ENCODE data around the gene DNAJC11. TPM values are rescaled to one million over a fixed set of nuclear protein-coding genes. Genes with fewer than 3 reads are reported as not detected.

DNAJC11 gene, protein sequence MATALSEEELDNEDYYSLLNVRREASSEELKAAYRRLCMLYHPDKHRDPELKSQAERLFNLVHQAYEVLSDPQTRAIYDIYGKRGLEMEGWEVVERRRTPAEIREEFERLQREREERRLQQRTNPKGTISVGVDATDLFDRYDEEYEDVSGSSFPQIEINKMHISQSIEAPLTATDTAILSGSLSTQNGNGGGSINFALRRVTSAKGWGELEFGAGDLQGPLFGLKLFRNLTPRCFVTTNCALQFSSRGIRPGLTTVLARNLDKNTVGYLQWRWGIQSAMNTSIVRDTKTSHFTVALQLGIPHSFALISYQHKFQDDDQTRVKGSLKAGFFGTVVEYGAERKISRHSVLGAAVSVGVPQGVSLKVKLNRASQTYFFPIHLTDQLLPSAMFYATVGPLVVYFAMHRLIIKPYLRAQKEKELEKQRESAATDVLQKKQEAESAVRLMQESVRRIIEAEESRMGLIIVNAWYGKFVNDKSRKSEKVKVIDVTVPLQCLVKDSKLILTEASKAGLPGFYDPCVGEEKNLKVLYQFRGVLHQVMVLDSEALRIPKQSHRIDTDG
- 25.4 and 27.6 TPM in 2 replicates for total RNA-seq

DNA sequence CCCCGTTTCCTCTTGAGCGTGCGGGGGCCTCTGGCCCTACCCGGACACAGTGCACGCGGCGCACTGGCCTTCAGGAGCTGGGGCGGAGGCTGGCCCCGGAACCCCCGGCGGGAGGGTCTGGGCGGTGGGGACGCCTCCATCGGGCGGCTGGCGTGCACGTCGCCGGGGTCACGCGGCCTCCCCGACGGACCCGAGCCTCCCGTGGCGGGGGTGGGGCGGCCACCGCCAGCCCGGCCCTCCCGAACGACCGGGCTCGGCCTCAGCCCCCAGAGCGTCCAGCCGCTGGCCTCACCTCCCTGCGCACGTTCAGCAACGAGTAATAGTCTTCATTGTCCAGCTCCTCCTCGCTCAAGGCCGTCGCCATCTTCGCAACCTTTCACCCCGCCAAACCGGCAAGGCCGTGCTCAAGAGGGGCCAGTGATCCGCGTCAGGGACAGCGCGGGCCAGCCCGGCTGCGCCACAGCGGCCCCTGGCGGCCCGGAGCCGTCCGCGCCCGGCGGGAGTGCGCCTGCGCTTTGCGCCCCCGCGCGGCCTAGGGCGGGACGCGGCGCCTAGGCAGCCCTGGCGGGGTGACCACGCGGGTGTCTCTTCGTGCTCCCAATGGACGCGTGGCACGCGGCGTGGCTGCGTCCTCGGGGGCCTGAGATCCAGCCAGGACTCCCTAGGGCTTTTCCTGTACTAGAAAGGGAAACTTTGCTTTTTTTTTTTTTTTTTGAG is at the start of gene DNAJC11:
Gene DNAJC11, minus strand, starts transcription at position 380 of the 717 bp plus-strand sequence. Its CDS starts 16 bp downstream, at position 364.

DNA sequence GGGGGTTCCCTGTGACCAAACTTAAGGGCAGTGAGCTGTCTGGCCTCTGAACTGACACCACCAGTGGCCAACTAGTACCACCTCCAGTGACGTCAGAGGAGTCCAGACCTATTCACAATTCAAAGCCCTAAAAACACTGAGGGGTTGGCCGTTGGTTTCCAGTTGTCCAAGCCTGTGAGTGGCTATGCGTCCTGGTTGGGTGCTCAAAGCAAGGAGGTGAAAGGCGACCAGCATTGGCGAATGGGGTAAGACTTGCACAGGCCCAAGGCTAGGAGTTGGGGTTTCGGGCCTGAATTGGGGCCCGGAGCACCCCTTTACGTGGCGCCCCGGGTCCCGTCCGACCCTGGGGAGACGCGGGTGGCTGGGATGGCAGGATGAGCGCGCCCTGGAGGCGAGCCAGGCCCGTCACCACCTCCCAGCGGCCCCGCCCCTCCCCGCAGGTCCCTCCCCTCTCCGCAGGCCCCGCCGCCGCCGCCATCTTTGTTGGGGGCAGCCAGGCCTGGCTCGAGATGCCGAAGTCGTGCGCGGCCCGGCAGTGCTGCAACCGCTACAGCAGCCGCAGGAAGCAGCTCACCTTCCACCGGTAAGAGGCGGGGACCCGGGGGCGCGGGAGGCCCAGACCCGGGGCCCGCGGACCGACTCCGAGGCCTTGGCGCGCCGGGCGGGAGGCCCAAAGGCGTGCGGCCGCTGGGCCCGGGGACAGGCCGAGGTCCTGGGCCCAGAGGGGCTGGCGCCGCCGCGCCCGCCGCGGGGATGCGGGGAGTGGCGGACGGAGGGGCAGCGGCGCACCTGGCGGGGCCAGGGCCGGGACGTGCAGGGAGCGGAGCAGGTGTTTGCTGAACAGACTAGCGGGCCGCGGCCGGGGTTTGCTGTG is 76.7 kb downstream of the DNAJC11 start, which contains the start of gene THAP3:
Gene THAP3, plus strand, starts transcription at position 159 of the 874 bp plus-strand sequence. Its CDS starts 351 bp downstream, at position 510.

GRCh38 chr1:6613361-6614018 is 88.1 kb downstream of the DNAJC11 start, which contains the start of gene PHF13:
TSS of gene PHF13 (plus strand) at chr1:6613731. CDS start at chr1:6614067, 336 bp downstream.

GRCh38 chr1:6602669-6603237 is 98.9 kb downstream of the DNAJC11 start, which contains the start of gene KLHL21:
TSS of gene KLHL21 (minus strand) at chr1:6602869. CDS start at chr1:6602817, 52 bp downstream.

Other genes starting within 250 kb of the DNAJC11 start
- 1.8 and 2.0 TPM in 2 replicates for gene TNFRSF25, start 235.6 kb downstream of the DNAJC11 start, total RNA-seq
- gene PLEKHG5, start 210.1 kb downstream of the DNAJC11 start, total RNA-seq = 8.5 and 8.9 TPM in 2 replicates
- 12.1 and 17.9 TPM in 2 replicates for gene NOL9, start 147.3 kb downstream of the DNAJC11 start, total RNA-seq
- gene TAS1R1, start 146.5 kb downstream of the DNAJC11 start, total RNA-seq = not detected in 2 replicates
- 3.7 and 6.6 TPM in 2 replicates for gene ZBTB48, start 121.8 kb downstream of the DNAJC11 start, total RNA-seq
- 23.6 and 26.9 TPM in 2 replicates for gene KLHL21, start 98.9 kb downstream of the DNAJC11 start, total RNA-seq
- gene PHF13, start 88.1 kb downstream of the DNAJC11 start, total RNA-seq = 6.2 and 7.8 TPM in 2 replicates
- 13.5 and 21.8 TPM in 2 replicates for gene THAP3, start 76.9 kb downstream of the DNAJC11 start, total RNA-seq
- 70.3 and 80.6 TPM in 2 replicates for gene CAMTA1, start 83.6 kb upstream of the DNAJC11 start, total RNA-seq

Measured in myometrial cell (primary cell).